HEK293 (cell line): Measurements from ENCODE around the gene IL13.

Experiments used
- CTCF ChIA-PET: fragments of 350-600 bp; formaldehyde crosslinking; extraction: SDS; loops from one replicate; lab custom pipeline; 2021; ENCODE audit warnings: antibody characterized with exemption; lab: Yijun Ruan, JAX
- POLR2A ChIA-PET: fragments of 300-600 bp; formaldehyde crosslinking; extraction: SDS; loops from one replicate; lab custom pipeline; 2020; ENCODE audit warnings: antibody characterized with exemption, inconsistent platforms; lab: Yijun Ruan, JAX
- H3K27ac ChIP-seq: fragments of 200-500 bp; sonication (Bioruptor generic); 2 replicates; pipeline ENCODE4 v1.5.1; 2014; ENCODE audit warnings: low read depth, low read length, control low read depth, inconsistent platforms; ENCODE audit errors: extremely low read depth
- H3K36me3 ChIP-seq, 2 experiments: fragments of 200-500 bp in 1 of 2; sonication (Bioruptor generic) in 1 of 2; 1 replicate in 1 of 2; 2 replicates in 1 of 2; pipeline ENCODE4 v1.5.1; 2014 to 2017; ENCODE audit warnings: inconsistent platforms in 2 of 2, low read length in 2 of 2; ENCODE audit not compliant: control insufficient read depth in 2 of 2, insufficient read depth in 1 of 2
- H3K4me1 ChIP-seq: fragments of 200-500 bp; sonication (Bioruptor generic); 2 replicates; pipeline ENCODE4 v1.5.1; 2014; ENCODE audit warnings: mild to moderate bottlenecking, low read length, inconsistent platforms; ENCODE audit not compliant: control insufficient read depth, insufficient read depth
- H3K4me3 ChIP-seq: 2 replicates; pipeline ENCODE4 v1.5.1; 2011; ENCODE audit warnings: low read depth, mild to moderate bottlenecking, control low read depth, low read length, moderate library complexity
- H3K9me3 ChIP-seq: fragments of 200-500 bp; sonication (Bioruptor generic); 2 replicates; pipeline ENCODE4 v1.5.1; 2014; ENCODE audit warnings: low read depth, low read length, inconsistent platforms; ENCODE audit not compliant: control insufficient read depth, insufficient read depth
- FEZF1 ChIP-seq: fragments of 450-650 bp; formaldehyde crosslinking; IDR thresholded peaks from 2 replicates; pipeline ENCODE4 v1.5.1; 2016; ENCODE audit warnings: missing biosample characterization, missing genetic modification characterization
- HOXC10 ChIP-seq: sonication (generic); formaldehyde crosslinking; IDR thresholded peaks from 2 replicates; pipeline ENCODE4 v1.8.1; 2023; ENCODE audit warnings: mild to moderate bottlenecking, missing genetic modification reagents
- KLF10 ChIP-seq: fragments of 450-650 bp; IDR thresholded peaks from 2 replicates; pipeline ENCODE4 v1.5.1; 2018; ENCODE audit warnings: missing biosample characterization, mild to moderate bottlenecking, missing genetic modification characterization
- MYNN ChIP-seq: fragments of 450-650 bp; formaldehyde crosslinking; IDR thresholded peaks from 2 replicates; pipeline ENCODE4 v1.5.1; 2016; ENCODE audit warnings: missing biosample characterization, missing genetic modification characterization, borderline replicate concordance
- MZF1 ChIP-seq: fragments of 450-650 bp; formaldehyde crosslinking; IDR thresholded peaks from 2 replicates; pipeline ENCODE4 v1.5.1; 2017; ENCODE audit warnings: missing biosample characterization, missing genetic modification characterization, borderline replicate concordance
- SP2 ChIP-seq: fragments of 450-650 bp; formaldehyde crosslinking; IDR thresholded peaks from 2 replicates; pipeline ENCODE4 v1.5.1; 2016; ENCODE audit warnings: missing biosample characterization, missing genetic modification characterization
- TCF7L2 ChIP-seq: IDR thresholded peaks from 2 replicates; pipeline ENCODE4 v1.6.1; 2011; ENCODE audit warnings: low read depth, mild to moderate bottlenecking, inconsistent platforms, low read length, moderate library complexity, borderline replicate concordance
- ZNF174 ChIP-seq: fragments of 450-650 bp; formaldehyde crosslinking; IDR thresholded peaks from 2 replicates; pipeline ENCODE4 v1.5.0; 2017; ENCODE audit warnings: missing biosample characterization, mild to moderate bottlenecking, missing genetic modification characterization
- ZNF184 ChIP-seq: fragments of 450-650 bp; IDR thresholded peaks from 2 replicates; pipeline ENCODE4 v1.5.1; 2018; ENCODE audit warnings: missing biosample characterization, mild to moderate bottlenecking, missing genetic modification characterization
- ZNF302 ChIP-seq: fragments of 450-650 bp; formaldehyde crosslinking; IDR thresholded peaks from 2 replicates; pipeline ENCODE4 v1.5.1; 2016; ENCODE audit warnings: missing biosample characterization, missing genetic modification characterization, low read depth
- ZNF394 ChIP-seq: fragments of 450-650 bp; formaldehyde crosslinking; IDR thresholded peaks from 2 replicates; pipeline ENCODE4 v1.5.1; 2016; ENCODE audit warnings: missing biosample characterization, missing genetic modification characterization, mild to moderate bottlenecking, moderate library complexity, borderline replicate concordance
- ZNF404 ChIP-seq: fragments of 450-650 bp; formaldehyde crosslinking; IDR thresholded peaks from 2 replicates; pipeline ENCODE4 v1.5.1; 2017; ENCODE audit warnings: missing biosample characterization, missing genetic modification characterization
- ZNF473 ChIP-seq: fragments of 450-650 bp; formaldehyde crosslinking; IDR thresholded peaks from 2 replicates; pipeline ENCODE4 v1.5.1; 2017; ENCODE audit warnings: missing biosample characterization, missing genetic modification characterization
- ZNF510 ChIP-seq: fragments of 450-650 bp; formaldehyde crosslinking; IDR thresholded peaks from 2 replicates; pipeline ENCODE4 v1.5.1; 2018; ENCODE audit warnings: mild to moderate bottlenecking, missing genetic modification characterization, missing biosample characterization; ENCODE audit not compliant: insufficient replicate concordance
- ZNF558 ChIP-seq: fragments of 450-650 bp; formaldehyde crosslinking; IDR thresholded peaks from 2 replicates; pipeline ENCODE4 v1.5.1; 2016; ENCODE audit warnings: missing biosample characterization, missing genetic modification characterization
- TF ChIP-seq, protein P1 (sequence below): fragments of 450-650 bp; formaldehyde crosslinking; IDR thresholded peaks from 2 replicates; pipeline ENCODE4 v1.5.1; 2016; ENCODE audit warnings: missing biosample characterization, missing genetic modification characterization
- TF ChIP-seq, protein P2 (sequence below): fragments of 450-650 bp; formaldehyde crosslinking; conservative IDR thresholded peaks from 2 replicates; pipeline ENCODE4 v1.5.1; 2016; ENCODE audit warnings: low read depth, missing biosample characterization, missing genetic modification characterization
- TF ChIP-seq, protein P3 (sequence below): fragments of 450-650 bp; formaldehyde crosslinking; IDR thresholded peaks from 2 replicates; pipeline ENCODE4 v1.5.1; 2016; ENCODE audit warnings: missing biosample characterization, missing genetic modification characterization, borderline replicate concordance
- TF ChIP-seq, protein P4 (sequence below): fragments of 450-650 bp; formaldehyde crosslinking; IDR thresholded peaks from 2 replicates; pipeline ENCODE4 v1.5.1; 2016; ENCODE audit warnings: missing biosample characterization, missing genetic modification characterization

Gene IL13

DNA sequence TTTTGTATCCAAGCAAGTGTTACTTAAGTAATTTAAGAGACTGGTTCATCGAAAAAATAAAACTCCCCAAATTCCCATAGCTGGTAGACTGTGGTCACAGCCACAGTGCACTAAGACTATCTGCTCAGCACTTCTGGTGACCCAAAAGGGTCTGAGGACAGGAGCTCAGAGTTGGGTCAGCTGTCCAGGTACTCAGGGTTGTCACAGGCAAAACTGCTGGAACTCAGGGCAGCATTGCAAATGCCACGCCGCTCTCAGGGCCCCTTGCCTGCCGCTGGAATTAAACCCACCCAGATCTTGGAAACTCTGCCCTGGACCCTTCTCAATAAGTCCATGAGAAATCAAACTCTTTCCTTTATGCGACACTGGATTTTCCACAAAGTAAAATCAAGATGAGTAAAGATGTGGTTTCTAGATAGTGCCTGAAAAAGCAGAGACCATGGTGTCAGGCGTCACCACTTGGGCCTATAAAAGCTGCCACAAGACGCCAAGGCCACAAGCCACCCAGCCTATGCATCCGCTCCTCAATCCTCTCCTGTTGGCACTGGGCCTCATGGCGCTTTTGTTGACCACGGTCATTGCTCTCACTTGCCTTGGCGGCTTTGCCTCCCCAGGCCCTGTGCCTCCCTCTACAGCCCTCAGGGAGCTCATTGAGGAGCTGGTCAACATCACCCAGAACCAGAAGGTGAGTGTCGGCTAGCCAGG lies at the start of gene IL13:
IL13 (plus strand) TSS at position 498 of the 705 bp plus-strand sequence; CDS start at position 512, 14 bp downstream.
- ChIA-PET POLR2A (no interaction called here), CTCF (interaction anchor here (1.6 kb wide), 1 partner anchor 19 kb away, joined by 7 read pairs; no protein-coding TSS in a partner anchor)
- H3K4me3 ChIP-seq, result no peak within 1 kb of the TSS
- TF ChIP-seq, protein P1, sequence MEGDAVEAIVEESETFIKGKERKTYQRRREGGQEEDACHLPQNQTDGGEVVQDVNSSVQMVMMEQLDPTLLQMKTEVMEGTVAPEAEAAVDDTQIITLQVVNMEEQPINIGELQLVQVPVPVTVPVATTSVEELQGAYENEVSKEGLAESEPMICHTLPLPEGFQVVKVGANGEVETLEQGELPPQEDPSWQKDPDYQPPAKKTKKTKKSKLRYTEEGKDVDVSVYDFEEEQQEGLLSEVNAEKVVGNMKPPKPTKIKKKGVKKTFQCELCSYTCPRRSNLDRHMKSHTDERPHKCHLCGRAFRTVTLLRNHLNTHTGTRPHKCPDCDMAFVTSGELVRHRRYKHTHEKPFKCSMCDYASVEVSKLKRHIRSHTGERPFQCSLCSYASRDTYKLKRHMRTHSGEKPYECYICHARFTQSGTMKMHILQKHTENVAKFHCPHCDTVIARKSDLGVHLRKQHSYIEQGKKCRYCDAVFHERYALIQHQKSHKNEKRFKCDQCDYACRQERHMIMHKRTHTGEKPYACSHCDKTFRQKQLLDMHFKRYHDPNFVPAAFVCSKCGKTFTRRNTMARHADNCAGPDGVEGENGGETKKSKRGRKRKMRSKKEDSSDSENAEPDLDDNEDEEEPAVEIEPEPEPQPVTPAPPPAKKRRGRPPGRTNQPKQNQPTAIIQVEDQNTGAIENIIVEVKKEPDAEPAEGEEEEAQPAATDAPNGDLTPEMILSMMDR, result no peak
- TF ChIP-seq ZNF174 (tag by site-specific recombination) (no peak), FEZF1 (no peak), KLF10 (no peak), ZNF184 (tag by site-specific recombination) (no peak), SP2 (tag by site-specific recombination) (no peak), MYNN (tag by site-specific recombination) (no peak), ZNF473 (tag by site-specific recombination) (no peak), ZNF404 (tag by site-specific recombination) (no peak), ZNF510 (no peak), TCF7L2 (no peak)
- TF ChIP-seq, protein P2, sequence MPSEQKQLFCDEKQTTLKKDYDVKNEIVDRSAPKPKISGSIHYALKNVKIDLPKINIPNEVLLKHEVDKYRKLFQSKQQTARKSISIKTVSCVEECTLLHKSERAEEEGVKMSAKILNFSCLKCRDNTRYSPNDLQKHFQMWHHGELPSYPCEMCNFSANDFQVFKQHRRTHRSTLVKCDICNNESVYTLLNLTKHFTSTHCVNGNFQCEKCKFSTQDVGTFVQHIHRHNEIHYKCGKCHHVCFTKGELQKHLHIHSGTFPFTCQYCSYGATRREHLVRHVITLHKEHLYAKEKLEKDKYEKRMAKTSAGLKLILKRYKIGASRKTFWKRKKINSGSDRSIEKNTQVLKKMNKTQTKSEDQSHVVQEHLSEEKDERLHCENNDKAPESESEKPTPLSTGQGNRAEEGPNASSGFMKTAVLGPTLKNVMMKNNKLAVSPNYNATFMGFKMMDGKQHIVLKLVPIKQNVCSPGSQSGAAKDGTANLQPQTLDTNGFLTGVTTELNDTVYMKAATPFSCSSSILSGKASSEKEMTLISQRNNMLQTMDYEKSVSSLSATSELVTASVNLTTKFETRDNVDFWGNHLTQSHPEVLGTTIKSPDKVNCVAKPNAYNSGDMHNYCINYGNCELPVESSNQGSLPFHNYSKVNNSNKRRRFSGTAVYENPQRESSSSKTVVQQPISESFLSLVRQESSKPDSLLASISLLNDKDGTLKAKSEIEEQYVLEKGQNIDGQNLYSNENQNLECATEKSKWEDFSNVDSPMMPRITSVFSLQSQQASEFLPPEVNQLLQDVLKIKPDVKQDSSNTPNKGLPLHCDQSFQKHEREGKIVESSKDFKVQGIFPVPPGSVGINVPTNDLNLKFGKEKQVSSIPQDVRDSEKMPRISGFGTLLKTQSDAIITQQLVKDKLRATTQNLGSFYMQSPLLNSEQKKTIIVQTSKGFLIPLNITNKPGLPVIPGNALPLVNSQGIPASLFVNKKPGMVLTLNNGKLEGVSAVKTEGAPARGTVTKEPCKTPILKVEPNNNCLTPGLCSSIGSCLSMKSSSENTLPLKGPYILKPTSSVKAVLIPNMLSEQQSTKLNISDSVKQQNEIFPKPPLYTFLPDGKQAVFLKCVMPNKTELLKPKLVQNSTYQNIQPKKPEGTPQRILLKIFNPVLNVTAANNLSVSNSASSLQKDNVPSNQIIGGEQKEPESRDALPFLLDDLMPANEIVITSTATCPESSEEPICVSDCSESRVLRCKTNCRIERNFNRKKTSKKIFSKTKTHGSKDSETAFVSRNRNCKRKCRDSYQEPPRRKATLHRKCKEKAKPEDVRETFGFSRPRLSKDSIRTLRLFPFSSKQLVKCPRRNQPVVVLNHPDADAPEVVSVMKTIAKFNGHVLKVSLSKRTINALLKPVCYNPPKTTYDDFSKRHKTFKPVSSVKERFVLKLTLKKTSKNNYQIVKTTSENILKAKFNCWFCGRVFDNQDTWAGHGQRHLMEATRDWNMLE (tag by site-specific recombination), result no peak
- TF ChIP-seq, protein P3, sequence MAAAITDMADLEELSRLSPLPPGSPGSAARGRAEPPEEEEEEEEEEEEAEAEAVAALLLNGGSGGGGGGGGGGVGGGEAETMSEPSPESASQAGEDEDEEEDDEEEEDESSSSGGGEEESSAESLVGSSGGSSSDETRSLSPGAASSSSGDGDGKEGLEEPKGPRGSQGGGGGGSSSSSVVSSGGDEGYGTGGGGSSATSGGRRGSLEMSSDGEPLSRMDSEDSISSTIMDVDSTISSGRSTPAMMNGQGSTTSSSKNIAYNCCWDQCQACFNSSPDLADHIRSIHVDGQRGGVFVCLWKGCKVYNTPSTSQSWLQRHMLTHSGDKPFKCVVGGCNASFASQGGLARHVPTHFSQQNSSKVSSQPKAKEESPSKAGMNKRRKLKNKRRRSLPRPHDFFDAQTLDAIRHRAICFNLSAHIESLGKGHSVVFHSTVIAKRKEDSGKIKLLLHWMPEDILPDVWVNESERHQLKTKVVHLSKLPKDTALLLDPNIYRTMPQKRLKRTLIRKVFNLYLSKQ (tag by site-specific recombination), result no peak
- no peaks in the 10 kb centered on the region for H3K9me3 ChIP-seq
- no peaks in the 10 kb centered on the region for H3K4me1 ChIP-seq
- no peaks in the 10 kb centered on the region for H3K36me3 ChIP-seq
- no peak within 1 kb of the TSS for H3K27ac ChIP-seq

DNA sequence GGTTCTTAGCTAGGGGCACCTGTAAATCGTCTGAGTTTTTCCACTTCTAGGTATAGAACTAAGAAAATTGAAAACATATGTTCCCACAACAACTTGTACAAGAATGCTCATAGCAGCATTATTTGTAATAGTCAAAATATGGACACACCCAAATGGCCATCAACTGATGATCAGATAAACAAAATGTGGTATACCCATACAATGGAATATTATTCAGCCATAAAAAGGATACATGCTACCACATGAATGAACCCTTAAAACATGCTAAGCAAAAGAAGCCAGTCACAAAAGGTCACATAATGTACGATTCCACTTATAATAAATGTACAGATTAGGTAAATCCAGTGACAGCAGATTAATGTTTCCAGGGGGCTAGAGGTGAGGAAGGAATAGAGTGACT lies 46.0 kb upstream of the IL13 start:
- H3K27ac ChIP-seq, result no peak overlapping the region
- ChIA-PET POLR2A (no interaction called here), CTCF (no interaction called here)
- no peaks in the 10 kb centered on the region for H3K9me3 ChIP-seq
- H3K4me3 ChIP-seq, result no peak overlapping the region
- peaks cover 27 to 73% of the 10 kb centered on the region in 2 experiments for H3K36me3 ChIP-seq
- no peaks in the 10 kb centered on the region for H3K4me1 ChIP-seq
- TF ChIP-seq ZNF302 (no peak), MZF1 (tag by site-specific recombination) (no peak), HOXC10 (CRISPR knock-in tag) (no peak), ZNF394 (tag by site-specific recombination) (no peak), ZNF558 (tag by site-specific recombination) (no peak)
- TF ChIP-seq, protein P4, sequence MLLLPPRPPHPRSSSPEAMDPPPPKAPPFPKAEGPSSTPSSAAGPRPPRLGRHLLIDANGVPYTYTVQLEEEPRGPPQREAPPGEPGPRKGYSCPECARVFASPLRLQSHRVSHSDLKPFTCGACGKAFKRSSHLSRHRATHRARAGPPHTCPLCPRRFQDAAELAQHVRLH (tag by site-specific recombination), result peak; percentile 25; the same call in 1 of the 2 replicates
- TF ChIP-seq, protein P2 (tag by site-specific recombination), result no peak
